Fibroblast of villous mesenchyme (primary cell): ENCODE measurements around the gene IFNL1. TPM values are rescaled to one million over a fixed set of nuclear protein-coding genes. Genes with fewer than 3 reads are reported as not detected.
A peak's percentile ranks its signal among the peaks of the same experiment; 100 is the strongest.

Source experiments
- DNase-seq: peaks from one replicate; pipeline ENCODE4 v3.0.0-alpha.2; 2010; ENCODE audit warnings: low read depth
- H3K4me3 ChIP-seq: 2 replicates; pipeline ENCODE4 v1.5.1; 2011; ENCODE audit warnings: low read depth, mild to moderate bottlenecking, low read length
- CTCF ChIP-seq: IDR thresholded peaks from 2 replicates; pipeline ENCODE4 v1.5.1; 2012; ENCODE audit warnings: low read depth, mild to moderate bottlenecking, low read length; ENCODE audit not compliant: insufficient read depth
- total RNA-seq: library from RNA; depleted of rRNA; stranded (reverse); fragments of >200 nt; gene quantifications from 2 replicates; pipeline ENCODE4 v1.2.3, GENCODE V29; 2012

IFNL1 gene
- total RNA-seq, 1 donor = not detected

GRCh38 chr19:39275578-39275977, 20.6 kb upstream of the IFNL1 start:
- no peak overlapping the region for H3K4me3 ChIP-seq
- no peak for TF ChIP-seq CTCF
- DNase-seq = no peak

GRCh38 chr19:39276740-39277139, 19.5 kb upstream of the IFNL1 start:
- H3K4me3 ChIP-seq = no peak overlapping the region
- no peak for DNase-seq
- no peak for TF ChIP-seq CTCF

GRCh38 chr19:39277598-39277997, 18.6 kb upstream of the IFNL1 start:
- TF ChIP-seq CTCF = no peak
- peak; percentile 26 for DNase-seq
- no peak overlapping the region for H3K4me3 ChIP-seq

GRCh38 chr19:39282021-39282420, 14.2 kb upstream of the IFNL1 start:
- no peak for DNase-seq
- TF ChIP-seq CTCF = no peak
- H3K4me3 ChIP-seq = no peak overlapping the region

- TF ChIP-seq CTCF = no peak
- DNase-seq = no peak
- no peak overlapping the region for H3K4me3 ChIP-seq
Measured at GRCh38 chr19:39284032-39284431, 12.2 kb upstream of the IFNL1 start.

GRCh38 chr19:39293394-39293793, 2.8 kb upstream of the IFNL1 start:
- no peak for TF ChIP-seq CTCF
- DNase-seq = no peak
- no peak overlapping the region for H3K4me3 ChIP-seq

- no peak for DNase-seq
- TF ChIP-seq CTCF = no peak
- H3K4me3 ChIP-seq = no peak overlapping the region
Measured at GRCh38 chr19:39296906-39297305, 699 bp downstream of the IFNL1 start.
